IMR-90 (cell line): Measurements from ENCODE around the gene LOXL3. TPM values are rescaled to one million over a fixed set of nuclear protein-coding genes. Genes with fewer than 3 reads are reported as not detected.
A peak's percentile ranks its signal among the peaks of the same experiment; 100 is the strongest.

Experiments
- ATAC-seq: fragments of 200-7000 bp; cut with Tn5 transposase; 2 replicates; pipeline ENCODE4 v1.9.1; 2020; ENCODE audit warnings: low read depth, mild to moderate bottlenecking, moderate library complexity
- BruUV-seq: library from RNA; stranded (reverse); fragments of 400-500 nt; replicated peaks from 2 replicates; lab custom pipeline; 2021; lab: Mats Ljungman, UMichigan
- CTCF ChIA-PET: fragments of 300-600 bp; formaldehyde crosslinking; extraction: SDS; loops from one replicate; lab custom pipeline; 2021; ENCODE audit warnings: antibody characterized with exemption; lab: Yijun Ruan, JAX
- POLR2A ChIA-PET: fragments of 300-600 bp; sonication (Branson Sonifier 250); formaldehyde crosslinking; loops from one replicate; lab custom pipeline; 2022; ENCODE audit warnings: antibody characterized with exemption; ENCODE audit not compliant: unreplicated experiment; lab: Charles Lee
- DNase-seq: peaks from one replicate; pipeline ENCODE4 v3.0.0; 2013
- H2AFZ ChIP-seq: replicated peaks from 2 replicates; pipeline ENCODE3; 2013; ENCODE audit warnings: low read length, mild to moderate bottlenecking; ENCODE audit not compliant: poor library complexity
- H2AK5ac ChIP-seq: 2 replicates; pipeline ENCODE4 v1.6.1; 2013; ENCODE audit warnings: low read depth, low read length, inconsistent platforms
- H2AK9ac ChIP-seq: replicated peaks from 2 replicates; pipeline ENCODE3; 2013; ENCODE audit warnings: mild to moderate bottlenecking, low read depth, low read length, moderate library complexity; ENCODE audit not compliant: poor library complexity
- H2BK120ac ChIP-seq: 2 replicates; pipeline ENCODE4 v1.6.1; 2013; ENCODE audit warnings: low read depth, low read length, inconsistent platforms
- H2BK15ac ChIP-seq: 3 replicates; pipeline ENCODE4 v1.6.1; 2013; ENCODE audit warnings: low read depth, low read length, inconsistent platforms
- H2BK20ac ChIP-seq: 2 replicates; pipeline ENCODE4 v1.6.1; 2013; ENCODE audit warnings: low read depth, mild to moderate bottlenecking, inconsistent platforms, low read length, moderate library complexity
- H2BK5ac ChIP-seq: 2 replicates; pipeline ENCODE4 v1.6.1; 2013; ENCODE audit warnings: mild to moderate bottlenecking, low read depth, low read length, inconsistent platforms; ENCODE audit not compliant: poor library complexity, severe bottlenecking
- H3K14ac ChIP-seq: replicated peaks from 2 replicates; pipeline ENCODE4 v1.6.1; 2013; ENCODE audit warnings: low read depth, low read length, inconsistent platforms
- H3K18ac ChIP-seq: 2 replicates; pipeline ENCODE4 v1.6.1; 2013; ENCODE audit warnings: low read depth, low read length, control low read depth
- H3K23ac ChIP-seq: 2 replicates; pipeline ENCODE4 v1.6.1; 2013; ENCODE audit warnings: low read depth, low read length, inconsistent platforms
- H3K27ac ChIP-seq: 2 replicates; pipeline ENCODE4 v1.5.1; 2013; ENCODE audit warnings: mild to moderate bottlenecking, control low read depth, low read length; ENCODE audit not compliant: insufficient read depth
- H3K27me3 ChIP-seq: 2 replicates; pipeline ENCODE4 v1.6.1; 2013; ENCODE audit warnings: low read length; ENCODE audit not compliant: control insufficient read depth, insufficient read depth
- H3K36me3 ChIP-seq: 2 replicates; pipeline ENCODE4 v1.6.1; 2013; ENCODE audit warnings: low read length, mixed read lengths; ENCODE audit not compliant: control insufficient read depth, insufficient read depth
- H3K4ac ChIP-seq: 2 replicates; pipeline ENCODE4 v1.6.1; 2013; ENCODE audit warnings: low read depth, low read length, inconsistent platforms
- H3K4me1 ChIP-seq: 2 replicates; pipeline ENCODE4 v1.6.1; 2013; ENCODE audit warnings: low read length, mixed read lengths; ENCODE audit not compliant: control insufficient read depth, insufficient read depth
- H3K4me2 ChIP-seq: 2 replicates; pipeline ENCODE4 v1.6.1; 2013; ENCODE audit warnings: low read depth, mild to moderate bottlenecking, control low read depth, low read length, moderate library complexity
- H3K4me3 ChIP-seq: 2 replicates; pipeline ENCODE4 v1.5.1; 2013; ENCODE audit warnings: low read depth, mild to moderate bottlenecking, control low read depth, low read length, moderate library complexity; ENCODE audit not compliant: insufficient read depth
- H3K56ac ChIP-seq: 2 replicates; pipeline ENCODE4 v1.6.1; 2013; ENCODE audit warnings: low read length, inconsistent platforms; ENCODE audit not compliant: insufficient read depth; ENCODE audit errors: extremely low read depth
- H3K79me1 ChIP-seq, 2 experiments: 2 replicates each; pipeline ENCODE4 v1.6.1; 2013; ENCODE audit warnings: low read length in 2 of 2, inconsistent platforms in 1 of 2, low read depth in 1 of 2
- H3K9ac ChIP-seq: 2 replicates; pipeline ENCODE4 v1.6.1; 2013; ENCODE audit warnings: low read depth, low read length, control low read depth
- H3K9me1 ChIP-seq: 2 replicates; pipeline ENCODE4 v1.6.1; 2013; ENCODE audit warnings: low read length, inconsistent platforms; ENCODE audit not compliant: insufficient read depth
- H3K9me3 ChIP-seq: 2 replicates; pipeline ENCODE4 v1.6.1; 2013; ENCODE audit warnings: low read length; ENCODE audit not compliant: control insufficient read depth, insufficient read depth
- H4K20me1 ChIP-seq: 2 replicates; pipeline ENCODE4 v1.6.1; 2013; ENCODE audit warnings: low read length, inconsistent platforms; ENCODE audit not compliant: insufficient read depth
- H4K5ac ChIP-seq: 2 replicates; pipeline ENCODE4 v1.6.1; 2013; ENCODE audit warnings: mild to moderate bottlenecking, low read depth, low read length, control low read depth
- H4K8ac ChIP-seq, 2 experiments: 2 replicates each; pipeline ENCODE4 v1.6.1; 2013; ENCODE audit warnings: low read depth in 2 of 2, low read length in 2 of 2, control low read depth in 1 of 2, inconsistent platforms in 1 of 2
- H4K91ac ChIP-seq: 2 replicates; pipeline ENCODE4 v1.6.1; 2013; ENCODE audit warnings: low read depth, low read length, inconsistent platforms; ENCODE audit not compliant: insufficient read depth
- CEBPB ChIP-seq: IDR thresholded peaks from 2 replicates; pipeline ENCODE4 v1.6.1; 2012; ENCODE audit warnings: low read depth, low read length, improper control_type of control experiment
- MAZ ChIP-seq: IDR thresholded peaks from 2 replicates; pipeline ENCODE4 v1.6.1; 2012; ENCODE audit warnings: low read depth, mild to moderate bottlenecking, low read length, improper control_type of control experiment, moderate library complexity, borderline replicate concordance
- MXI1 ChIP-seq: IDR thresholded peaks from 2 replicates; pipeline ENCODE4 v1.6.1; 2012; ENCODE audit warnings: low read depth, mild to moderate bottlenecking, low read length, moderate library complexity, borderline replicate concordance
- WGBS, 2 experiments: methylation state at CpG; one replicate each; pipeline versions ENCODE4 v1.1.5 to v1.1.7; 2013; ENCODE audit warnings: missing lambda C conversion rate in 2 of 2; ENCODE audit not compliant: insufficient read length in 1 of 2; ENCODE audit errors: extremely low coverage in 2 of 2; 5-methylcytosine and 5-hydroxymethylcytosine counted together
- dilution Hi-C: fragments of 300-500 bp; cut with HindIII; formaldehyde crosslinking; loops from one replicate; pipeline ENCODE4 v1.14.3; 2018; ENCODE audit warnings: low sequenced_read_pairs; ENCODE audit not compliant: unreplicated experiment
- in situ Hi-C: fragments of 300-500 bp; cut with MboI; formaldehyde crosslinking; loops from 3 replicates; pipeline ENCODE4 v1.14.3; 2019; ENCODE audit warnings: low sequenced_read_pairs, inconsistent platforms, mixed read lengths
- intact Hi-C: fragments of 100-400 bp; cut with micrococcal nuclease; formaldehyde crosslinking; loops from 2 replicates; pipeline ENCODE4 v1.10.0; 2022
- polyA plus RNA-seq, 3 experiments: library from polyadenylated mRNA; depleted of rRNA; stranded (reverse); fragments of >200 nt; gene quantifications; 2 replicates each; pipeline ENCODE4 v1.2.3, GENCODE V29; 2012; ENCODE audit warnings: low replicate concordance in 1 of 3
- total RNA-seq: library from RNA; depleted of rRNA; stranded (reverse); fragments of >200 nt; gene quantifications from 2 replicates; pipeline ENCODE4 v1.2.3, GENCODE V29; 2012
- TF ChIP-seq, protein P1 (sequence below): conservative IDR thresholded peaks from 2 replicates; pipeline ENCODE4 v1.5.1; 2012; ENCODE audit warnings: mild to moderate bottlenecking, low read depth, low read length, improper control_type of control experiment
- TF ChIP-seq, protein P2 (sequence below): fragments of 150-350 bp; IDR thresholded peaks from 2 replicates; pipeline ENCODE4 v1.6.1; 2016; ENCODE audit warnings: low read depth, mild to moderate bottlenecking, low read length, moderate library complexity, borderline replicate concordance

Gene LOXL3
- total and polyA plus RNA-seq, 2 of the 4 experiments (the other 2 are of a cell fraction) = 17.9 to 23.4 TPM

DNA sequence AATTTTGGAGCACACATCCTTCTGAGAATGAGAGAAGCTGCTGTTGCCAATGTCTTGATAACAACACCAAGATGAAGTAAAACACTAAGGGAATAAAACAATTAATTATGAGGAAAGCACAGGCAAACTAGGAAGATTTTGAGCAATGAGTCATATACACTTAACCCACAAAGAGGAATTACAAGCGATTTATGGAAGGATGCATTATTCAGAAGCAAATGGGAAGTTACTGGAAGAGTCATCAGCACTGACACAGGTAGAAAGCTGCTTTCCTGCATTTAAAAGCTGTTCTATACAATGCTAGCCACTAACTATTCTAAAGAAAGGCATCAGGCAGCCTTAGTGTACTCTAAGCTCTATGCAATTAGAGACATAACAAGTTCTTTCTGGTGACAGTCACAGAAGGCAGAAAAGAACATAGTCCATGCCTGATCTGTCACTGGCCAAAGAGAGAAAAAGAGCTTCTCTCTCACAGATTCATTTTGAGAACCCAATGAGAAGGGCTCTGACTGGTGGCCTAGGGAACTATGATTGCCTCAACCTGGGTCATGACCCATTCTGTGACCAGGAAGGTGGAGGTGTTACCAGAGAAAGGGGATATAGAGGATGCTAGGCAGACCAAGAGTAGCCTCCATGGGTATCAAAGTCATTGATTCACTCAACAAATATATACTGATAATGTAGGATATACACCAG is 49.0 kb upstream of the LOXL3 start:
- no peaks in the 10 kb centered on the region for H3K4me1 ChIP-seq
- ATAC-seq (peak; percentile 56; the same call in 1 of the 2 replicates), DNase-seq (peak; percentile 55)
- H3K36me3 ChIP-seq = no peaks in the 10 kb centered on the region
- no peak overlapping the region for H4K5ac ChIP-seq
- H3K27me3 ChIP-seq = peaks cover 21% of the 10 kb centered on the region
- no peak overlapping the region for H4K8ac ChIP-seq
- H3K9me1 ChIP-seq = no peaks in the 10 kb centered on the region
- intact Hi-C loops (loop anchor here (5.0 kb wide), 1 partner anchor 35 kb away; no protein-coding TSS in a partner anchor), in situ Hi-C loops (no loop called here), dilution Hi-C loops (no loop called here)
- H3K9me3 ChIP-seq = 0 out of 2 replicates have a peak, but pooled peaks cover 2% of the 10 kb centered on the region
- H3K79me1 ChIP-seq = no peaks in the 10 kb centered on the region
- ChIA-PET POLR2A (interaction anchor here (0.6 kb wide), 1 partner anchor 69 kb away, joined by 3 read pairs; no protein-coding TSS in a partner anchor), CTCF (no interaction called here)
- H2AK5ac ChIP-seq = no peak overlapping the region
- no TSS peak for BruUV-seq
- H3K4ac ChIP-seq = no peak overlapping the region
- H3K4me2 ChIP-seq = no peak overlapping the region
- no peak overlapping the region for H4K91ac ChIP-seq
- H2BK20ac ChIP-seq = no peak overlapping the region
- no peak overlapping the region for H2BK120ac ChIP-seq
- H2AK9ac ChIP-seq = no peak overlapping the region
- no peak overlapping the region for H3K14ac ChIP-seq
- no peaks in the 10 kb centered on the region for H4K20me1 ChIP-seq
- H2AFZ ChIP-seq = no peak overlapping the region
- H3K27ac ChIP-seq = no peak overlapping the region
- no peak overlapping the region for H3K4me3 ChIP-seq
- H3K18ac ChIP-seq = no peak overlapping the region
- WGBS, 2 experiments = no CpG with 5 or more reads among the region's 1 CpG
- H3K56ac ChIP-seq = no peak overlapping the region
- H2BK15ac ChIP-seq = no peak overlapping the region
- H3K23ac ChIP-seq = no peak overlapping the region
- no peak overlapping the region for H3K9ac ChIP-seq
- no peak overlapping the region for H2BK5ac ChIP-seq
- TF ChIP-seq MAZ (no peak), MXI1 (no peak), CEBPB (no peak)
- TF ChIP-seq, protein P1, sequence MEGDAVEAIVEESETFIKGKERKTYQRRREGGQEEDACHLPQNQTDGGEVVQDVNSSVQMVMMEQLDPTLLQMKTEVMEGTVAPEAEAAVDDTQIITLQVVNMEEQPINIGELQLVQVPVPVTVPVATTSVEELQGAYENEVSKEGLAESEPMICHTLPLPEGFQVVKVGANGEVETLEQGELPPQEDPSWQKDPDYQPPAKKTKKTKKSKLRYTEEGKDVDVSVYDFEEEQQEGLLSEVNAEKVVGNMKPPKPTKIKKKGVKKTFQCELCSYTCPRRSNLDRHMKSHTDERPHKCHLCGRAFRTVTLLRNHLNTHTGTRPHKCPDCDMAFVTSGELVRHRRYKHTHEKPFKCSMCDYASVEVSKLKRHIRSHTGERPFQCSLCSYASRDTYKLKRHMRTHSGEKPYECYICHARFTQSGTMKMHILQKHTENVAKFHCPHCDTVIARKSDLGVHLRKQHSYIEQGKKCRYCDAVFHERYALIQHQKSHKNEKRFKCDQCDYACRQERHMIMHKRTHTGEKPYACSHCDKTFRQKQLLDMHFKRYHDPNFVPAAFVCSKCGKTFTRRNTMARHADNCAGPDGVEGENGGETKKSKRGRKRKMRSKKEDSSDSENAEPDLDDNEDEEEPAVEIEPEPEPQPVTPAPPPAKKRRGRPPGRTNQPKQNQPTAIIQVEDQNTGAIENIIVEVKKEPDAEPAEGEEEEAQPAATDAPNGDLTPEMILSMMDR = no peak
- TF ChIP-seq, protein P2, sequence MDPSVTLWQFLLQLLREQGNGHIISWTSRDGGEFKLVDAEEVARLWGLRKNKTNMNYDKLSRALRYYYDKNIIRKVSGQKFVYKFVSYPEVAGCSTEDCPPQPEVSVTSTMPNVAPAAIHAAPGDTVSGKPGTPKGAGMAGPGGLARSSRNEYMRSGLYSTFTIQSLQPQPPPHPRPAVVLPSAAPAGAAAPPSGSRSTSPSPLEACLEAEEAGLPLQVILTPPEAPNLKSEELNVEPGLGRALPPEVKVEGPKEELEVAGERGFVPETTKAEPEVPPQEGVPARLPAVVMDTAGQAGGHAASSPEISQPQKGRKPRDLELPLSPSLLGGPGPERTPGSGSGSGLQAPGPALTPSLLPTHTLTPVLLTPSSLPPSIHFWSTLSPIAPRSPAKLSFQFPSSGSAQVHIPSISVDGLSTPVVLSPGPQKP = no peak
